T-helper 2 cell (primary cell): ENCODE data around the gene ZBTB48.
"Not testable (repeated sequence)": the region's sequence is repeated elsewhere in the genome, so short reads cannot be mapped to it uniquely, and the experiment has no call there.

ENCODE experiments used
- DNase-seq, 5 experiments: peaks; one replicate each; pipeline versions ENCODE4 v3.0.0 to v3.0.0-alpha.2; 2012 to 2022

Gene ZBTB48

DNA sequence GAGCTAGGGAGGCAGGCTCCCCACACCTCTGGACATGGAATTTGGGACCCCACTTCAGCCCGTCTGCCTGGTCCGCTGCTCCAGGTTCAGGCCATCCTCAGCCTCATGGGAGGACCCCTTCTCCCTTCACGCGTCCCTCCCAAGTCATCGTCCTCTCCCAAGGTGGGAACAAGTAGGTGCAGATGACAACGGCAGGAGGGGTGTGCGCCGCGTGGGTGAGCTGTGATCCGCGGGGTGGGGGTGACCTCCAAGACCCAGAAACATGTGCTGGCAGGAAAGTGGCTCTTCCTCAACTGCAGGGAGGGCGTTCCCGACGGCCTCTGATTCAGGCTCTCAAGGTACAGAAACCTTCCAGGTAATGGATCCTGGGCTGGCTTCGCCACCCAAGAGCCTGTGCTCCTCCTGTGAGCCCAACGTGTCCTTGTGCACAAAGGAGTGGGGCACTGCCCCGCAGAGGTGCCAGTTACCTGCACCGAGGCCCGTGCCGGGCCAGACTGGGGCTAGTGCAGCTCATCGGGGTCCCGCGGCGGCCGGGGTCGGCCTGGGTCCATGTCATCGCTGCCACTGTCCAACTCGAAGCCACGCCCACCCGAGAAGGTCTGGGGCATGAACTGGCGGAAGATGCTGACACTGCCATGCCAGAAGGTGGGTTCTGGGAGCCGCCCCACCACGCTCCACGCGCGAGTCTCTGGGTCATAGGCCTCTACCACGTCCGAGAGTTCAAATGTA is 13.2 kb downstream of the ZBTB48 start:
- DNase-seq = no peak

DNA sequence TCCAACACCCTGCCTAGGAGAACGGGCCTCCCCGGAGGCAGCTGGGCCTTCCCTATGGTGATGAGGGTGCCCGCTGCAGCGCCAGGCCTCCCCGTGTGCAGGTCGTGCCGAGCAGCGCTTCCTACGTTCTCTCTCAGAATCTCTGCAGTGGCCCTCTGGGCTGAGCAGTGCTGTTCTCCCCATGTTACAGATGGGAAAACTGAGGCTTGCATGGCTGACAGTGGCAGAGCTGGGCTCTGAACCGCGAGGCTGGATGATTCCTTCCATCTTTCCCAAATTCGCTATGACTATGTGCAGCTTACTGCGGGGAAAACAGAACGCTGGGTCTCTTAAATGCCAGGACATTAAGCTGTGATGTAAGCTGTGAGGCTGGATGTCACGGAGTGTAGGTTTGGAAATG is 14.0 kb downstream of the ZBTB48 start:
- DNase-seq = no peak

DNA sequence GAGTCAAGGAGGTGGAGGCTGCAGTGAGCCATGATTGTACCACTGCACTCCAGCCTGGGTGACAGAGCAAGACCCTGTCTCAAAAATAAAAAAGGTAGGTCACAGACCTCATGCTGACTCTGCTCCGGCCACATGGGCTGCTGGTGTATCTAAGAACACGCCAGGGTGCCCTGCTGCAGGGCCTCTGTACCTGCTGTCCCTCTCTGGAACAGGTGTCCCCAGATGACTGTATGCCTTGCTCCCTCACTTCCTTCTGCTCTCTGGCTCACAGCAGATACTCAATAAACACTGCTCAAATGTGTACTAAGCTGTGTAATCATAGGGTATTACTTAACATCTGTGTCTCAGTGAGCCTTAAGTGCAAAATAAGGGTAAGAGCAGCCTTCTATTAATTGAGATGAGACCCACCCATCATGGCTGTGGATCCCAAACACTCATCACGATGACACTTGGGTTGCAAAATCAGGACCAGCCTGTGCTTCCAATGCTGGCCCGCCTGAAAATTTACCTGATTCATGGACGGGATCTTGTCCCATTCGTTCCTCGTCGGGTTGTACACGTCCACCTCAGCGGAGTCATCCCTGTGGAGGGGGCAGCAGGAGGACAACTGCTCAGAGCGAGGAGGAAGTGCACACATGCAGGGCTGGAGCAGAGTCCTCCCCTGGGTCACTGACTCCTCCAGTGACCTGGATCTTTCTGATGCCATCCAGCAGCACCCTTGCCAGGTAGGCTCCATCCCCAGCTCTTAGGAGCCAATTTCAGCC is 15.4 kb downstream of the ZBTB48 start:
- no peak for DNase-seq

DNA sequence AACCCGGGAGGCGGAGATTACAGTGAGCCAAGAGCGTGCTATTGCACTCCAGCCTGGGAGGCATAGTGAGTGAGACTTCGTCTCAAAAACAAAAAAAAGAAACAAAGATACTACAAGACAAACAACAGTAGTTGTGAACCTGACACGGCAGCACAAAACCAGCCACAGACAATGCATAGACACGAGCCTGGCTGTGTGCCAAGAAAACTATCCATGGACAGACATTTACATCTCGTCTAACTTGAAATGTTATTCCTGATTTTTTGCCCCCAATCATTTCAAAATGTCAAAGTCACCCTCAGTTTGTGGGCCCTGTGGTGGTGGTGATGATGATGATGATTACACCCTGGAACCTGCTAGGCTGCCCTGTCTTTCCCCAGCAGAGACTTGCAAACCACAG is 16.6 kb downstream of the ZBTB48 start:
- no peak for DNase-seq

DNA sequence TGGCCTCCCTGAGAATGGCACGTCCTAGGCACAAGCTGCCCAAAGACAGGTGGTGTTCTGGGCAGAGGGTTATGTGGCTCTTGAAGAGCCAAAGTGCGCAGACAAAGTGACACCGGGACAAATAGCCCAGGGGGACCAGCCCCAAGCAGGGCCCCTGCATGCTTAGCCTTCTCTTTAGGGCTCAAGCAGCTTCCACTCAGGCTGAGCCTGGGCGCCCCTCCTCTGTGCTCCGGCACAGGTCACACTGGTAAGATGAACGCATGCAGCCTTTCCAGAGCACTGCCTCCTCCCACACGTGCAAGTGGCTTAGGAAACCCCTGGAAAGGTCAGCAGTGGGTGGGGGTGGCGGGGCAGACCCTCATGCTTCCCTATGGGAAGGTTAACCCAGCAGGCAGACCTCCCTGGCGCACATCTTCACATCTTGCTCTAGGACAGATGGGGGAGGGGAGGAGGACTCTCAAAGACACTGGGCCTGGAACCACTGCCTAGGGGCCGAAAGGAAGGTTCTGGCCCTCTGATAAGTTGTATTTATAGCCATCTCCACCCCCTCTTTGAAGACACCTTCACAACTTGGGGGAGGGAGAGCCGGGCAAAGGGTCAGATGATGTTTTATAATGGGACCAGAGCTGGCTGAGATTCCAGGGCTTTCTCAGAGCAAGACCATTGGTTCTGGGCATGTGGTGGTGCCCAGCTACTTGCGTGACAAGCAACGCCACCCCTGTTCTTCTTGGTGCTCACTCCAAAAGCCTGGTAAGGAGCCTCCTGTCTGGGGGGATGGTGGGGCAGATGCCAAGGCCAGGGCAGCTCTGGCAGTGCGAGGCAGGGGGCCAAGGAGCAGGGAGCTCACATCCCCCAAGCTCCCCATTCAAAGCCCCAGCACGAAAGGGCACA is 17.3 kb downstream of the ZBTB48 start:
- no peak for DNase-seq

DNA sequence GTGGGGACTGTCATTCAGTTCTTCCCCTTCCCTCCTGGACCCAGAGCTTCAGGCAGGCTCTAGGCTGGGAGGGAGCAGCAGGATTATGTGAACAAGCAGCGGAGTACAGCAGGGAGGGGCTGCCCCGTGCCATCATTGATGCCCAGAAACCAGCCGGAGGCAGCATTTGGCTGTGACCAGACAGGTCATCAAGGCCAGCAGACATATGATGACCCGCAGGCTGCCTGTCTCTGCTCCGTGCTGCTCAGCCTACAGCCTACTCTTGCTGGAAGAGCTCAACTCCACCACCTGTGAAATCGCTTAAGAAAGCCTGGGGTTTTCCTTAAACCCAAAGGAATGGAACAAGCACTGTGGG is 18.0 kb downstream of the ZBTB48 start:
- DNase-seq = no peak

DNA sequence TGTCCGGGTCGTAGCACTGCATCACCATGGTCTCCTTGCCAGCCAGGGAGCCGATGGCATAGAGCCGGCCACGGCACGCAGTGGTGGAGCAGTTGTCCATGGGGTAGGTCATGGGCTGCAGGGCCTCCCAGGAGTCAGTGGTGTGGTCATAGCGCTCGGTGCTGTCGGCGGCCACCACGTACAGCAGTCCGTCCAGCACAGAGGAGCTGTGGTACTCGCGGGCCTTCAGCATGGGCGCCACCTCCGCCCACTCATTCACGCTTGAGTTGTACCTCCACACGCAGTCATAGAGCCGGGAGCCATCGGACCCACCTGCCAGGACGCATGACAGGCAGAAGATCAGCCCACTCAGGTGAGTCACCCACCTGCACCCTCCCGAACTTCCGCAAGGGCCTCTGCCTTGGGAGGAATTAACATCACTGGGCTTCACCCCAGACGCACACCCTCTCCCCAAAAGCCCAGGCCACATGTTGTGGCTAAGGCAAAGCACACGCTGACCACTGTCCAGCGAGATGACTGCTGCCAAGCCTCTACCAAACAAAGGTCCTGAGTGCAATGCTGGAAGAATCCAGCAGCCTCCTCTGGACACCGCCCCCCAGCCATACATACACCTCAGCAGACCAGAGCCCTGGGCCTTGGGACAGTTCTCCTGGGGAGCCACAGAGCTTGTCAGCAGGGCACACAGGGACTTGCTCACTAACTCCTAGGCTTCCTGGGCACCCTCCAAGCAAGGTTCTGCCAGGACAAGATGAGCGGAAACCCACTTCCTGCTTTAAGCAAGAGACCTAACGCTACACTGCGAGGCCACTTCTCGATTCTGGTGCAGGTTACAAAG is 19.6 kb downstream of the ZBTB48 start:
- DNase-seq = peak in 4 of 5 experiments; percentile 28 to 85 (median 42)

DNA sequence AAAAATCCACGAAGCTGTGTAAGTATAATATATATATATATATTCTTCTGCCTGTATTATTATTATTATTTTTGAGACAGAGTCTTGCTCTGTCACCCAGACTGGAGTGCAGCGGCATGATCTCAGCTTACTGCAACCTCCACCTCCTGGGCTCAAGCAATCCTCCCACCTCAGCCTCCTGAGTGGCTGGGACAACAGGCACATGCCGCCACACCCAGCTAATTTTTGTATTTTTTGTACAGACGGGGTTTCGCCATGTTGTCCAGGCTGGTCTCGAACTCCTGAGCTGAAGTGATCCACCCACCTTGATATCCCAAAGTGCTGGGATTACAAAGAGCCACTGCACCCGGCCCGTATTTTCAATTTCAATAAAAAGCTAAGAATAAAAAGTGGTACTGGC is 20.2 kb downstream of the ZBTB48 start:
- DNase-seq = not testable (repeated sequence)

DNA sequence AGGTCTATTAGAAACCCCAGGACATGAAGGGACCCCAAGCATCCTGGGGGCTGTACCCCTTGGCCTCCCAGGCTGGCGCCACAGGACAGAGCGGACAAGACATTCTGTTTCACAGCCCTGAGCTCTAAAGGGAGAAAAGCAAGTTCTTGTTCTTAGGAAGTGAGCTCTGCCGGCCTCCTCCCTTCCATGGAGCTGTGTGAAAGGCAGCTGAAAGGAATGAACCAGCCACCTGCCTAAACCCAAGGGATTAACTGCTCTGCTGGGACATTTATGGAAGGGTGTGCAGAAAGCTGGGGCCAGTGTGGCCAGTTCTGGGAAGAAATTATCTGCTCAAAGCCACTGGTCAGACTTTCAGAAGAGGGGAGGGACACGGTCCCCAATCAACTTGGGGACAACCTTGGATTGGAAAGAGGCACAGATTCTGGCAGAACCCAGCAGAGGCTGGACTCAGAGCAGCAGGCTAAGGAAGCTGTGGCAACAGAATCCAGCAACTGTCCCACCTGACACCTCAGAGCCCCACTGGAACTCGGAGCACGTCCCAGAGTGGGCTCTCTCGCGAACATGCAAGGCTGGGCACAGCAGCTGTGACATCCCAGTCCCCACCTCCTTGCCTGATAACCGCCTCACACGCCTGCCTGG is 20.7 kb downstream of the ZBTB48 start:
- DNase-seq = no peak

DNA sequence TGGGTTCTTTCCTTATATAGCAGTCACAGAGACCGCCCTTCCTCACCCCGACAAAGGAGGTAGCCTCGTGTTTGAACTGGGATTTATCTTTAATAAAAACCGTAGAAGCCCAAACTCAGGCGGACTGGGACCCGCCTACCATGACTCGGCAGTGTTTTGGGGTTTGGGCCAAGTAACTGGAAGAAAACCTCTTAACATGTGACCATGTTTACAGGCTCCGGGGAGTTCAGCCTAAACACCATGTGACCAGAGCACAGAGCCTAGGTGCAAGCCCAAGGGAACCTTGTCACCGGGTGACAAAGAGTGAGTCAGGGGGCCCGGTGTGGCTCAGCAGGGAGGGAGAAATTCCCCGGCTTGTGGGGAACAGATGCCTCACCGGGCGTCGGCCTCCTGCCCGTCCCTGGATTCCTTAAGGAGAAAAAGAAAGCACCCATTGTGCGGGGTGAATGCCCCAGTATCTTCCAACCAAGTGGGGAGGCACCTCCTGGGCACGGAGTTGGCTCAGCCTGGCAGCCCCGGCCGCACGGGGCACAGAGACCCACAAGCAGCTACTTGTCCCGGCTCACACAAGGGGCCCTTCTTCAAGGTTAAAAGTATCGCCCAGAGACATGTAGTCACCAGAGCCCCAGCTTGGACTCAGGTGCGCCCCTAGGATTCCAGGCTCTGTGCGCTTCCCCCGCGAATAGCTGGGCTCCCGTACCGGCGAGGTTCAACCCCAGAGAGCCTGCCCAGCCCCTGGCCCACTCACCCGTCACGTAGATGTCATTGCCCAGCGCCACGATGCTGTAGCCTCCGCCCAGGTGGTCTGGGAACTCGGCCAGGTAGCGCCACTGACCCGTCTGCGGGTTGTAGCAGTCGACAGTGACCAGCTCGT is 21.5 kb downstream of the ZBTB48 start:
- DNase-seq = peak in 4 of 5 experiments; percentile 57 to 89 (median 70)

DNA sequence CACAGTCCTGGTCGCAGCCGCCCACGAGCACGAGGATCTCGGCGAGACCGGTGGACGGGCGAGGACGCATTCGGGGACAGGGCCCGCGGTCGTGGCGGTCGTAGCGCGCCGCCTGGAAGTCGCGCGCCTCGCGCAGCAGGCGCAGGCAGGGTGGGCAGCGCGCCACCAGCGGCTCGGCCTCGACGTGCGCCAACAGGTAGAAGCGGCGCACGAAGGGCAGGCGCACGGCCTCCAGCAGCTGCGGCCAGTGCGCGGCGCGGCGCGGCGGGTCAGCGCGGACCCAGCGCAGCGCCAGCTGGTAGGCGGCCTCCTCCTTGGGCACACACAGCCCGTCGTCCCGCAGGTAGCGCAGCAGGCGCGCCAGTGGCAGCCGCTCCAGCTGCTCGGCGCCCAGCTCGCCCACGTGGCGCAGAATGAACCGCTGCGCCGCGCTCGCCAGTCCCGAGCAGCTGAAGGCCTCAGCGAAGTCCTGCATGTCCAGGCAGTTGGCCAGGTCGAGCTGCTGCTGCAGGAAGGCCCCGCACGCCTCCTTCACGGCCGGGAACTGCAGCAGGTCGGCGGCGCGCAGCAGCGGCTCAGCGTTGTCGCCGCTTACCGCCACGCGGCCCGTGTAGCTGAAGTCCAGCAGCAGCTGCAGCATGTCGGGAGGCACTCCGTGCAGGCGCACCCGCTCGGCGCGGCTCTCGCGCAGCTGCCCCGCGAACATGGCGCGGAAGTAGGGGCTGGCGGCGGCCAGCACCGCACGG is 22.3 kb downstream of the ZBTB48 start:
- peak in 2 of 5 experiments; percentile 21 to 63 for DNase-seq

DNA sequence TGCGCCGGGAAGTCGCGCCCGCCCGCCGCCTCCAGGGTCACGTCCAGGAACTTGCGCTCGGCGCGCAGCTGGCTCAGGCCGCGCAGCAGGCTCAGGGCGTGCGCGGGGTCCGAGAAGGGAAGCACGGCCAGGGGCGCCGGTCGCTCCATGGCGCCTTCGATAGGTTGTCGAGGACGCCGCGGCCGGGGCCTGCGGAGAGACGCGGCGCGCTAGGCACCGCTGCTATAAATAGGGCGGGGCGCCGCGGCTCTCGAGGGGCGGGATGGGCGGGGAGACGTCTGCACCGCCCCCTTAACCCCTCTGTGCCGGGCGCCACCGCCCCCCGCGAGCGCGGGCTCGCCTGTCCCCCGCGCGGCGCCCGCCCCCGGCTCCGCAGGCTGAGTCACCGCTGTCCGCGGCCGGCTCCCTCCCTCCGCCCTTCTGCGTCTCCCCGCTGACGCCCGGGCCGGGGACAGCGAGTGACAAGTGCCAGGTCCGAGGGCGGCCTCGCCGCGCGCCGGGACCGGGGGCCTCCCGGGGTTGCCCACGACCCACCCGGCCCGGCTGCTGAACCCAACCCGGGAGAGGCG is 23.0 kb downstream of the ZBTB48 start, which contains the start of gene KLHL21:
KLHL21 (minus strand) TSS at position 201 of the 569 bp plus-strand sequence; CDS start at position 149, 52 bp downstream.
- DNase-seq = peak; percentile 64 to 90 (median 77)

DNA sequence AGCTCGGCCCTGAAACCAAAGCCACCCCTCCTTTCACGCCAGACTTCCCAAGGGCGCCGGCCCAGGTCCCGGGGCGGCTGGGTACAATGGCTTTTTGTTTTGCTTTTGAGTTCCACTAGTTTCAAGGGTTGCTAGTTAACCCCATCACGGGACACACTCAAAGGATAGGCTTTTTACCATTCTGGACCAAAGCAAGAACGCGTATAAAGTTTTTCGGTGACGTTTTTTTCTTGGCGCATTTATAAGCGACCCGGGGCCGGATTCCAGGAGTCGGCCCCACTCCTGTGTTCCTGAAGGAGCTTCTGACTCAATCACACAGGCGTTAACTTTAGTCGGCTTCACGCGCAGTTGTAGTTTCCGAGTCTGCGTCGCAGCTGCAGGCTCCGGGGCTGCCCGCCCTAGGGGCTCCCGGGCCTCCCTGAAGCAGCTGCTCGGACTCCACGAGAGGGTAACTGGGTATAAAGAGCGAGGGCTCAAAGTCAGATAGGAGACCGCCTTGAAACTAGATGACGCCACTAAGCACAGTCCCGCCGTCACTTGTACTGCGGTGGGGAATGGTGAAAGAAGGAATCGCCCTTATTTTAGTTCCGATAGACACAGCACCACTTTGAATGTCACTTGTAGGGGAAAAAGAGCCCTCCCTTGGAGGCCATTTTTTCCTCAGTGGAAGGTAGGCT is 23.6 kb downstream of the ZBTB48 start:
- peak in 3 of 5 experiments; percentile 47 to 76 (median 67) for DNase-seq

DNA sequence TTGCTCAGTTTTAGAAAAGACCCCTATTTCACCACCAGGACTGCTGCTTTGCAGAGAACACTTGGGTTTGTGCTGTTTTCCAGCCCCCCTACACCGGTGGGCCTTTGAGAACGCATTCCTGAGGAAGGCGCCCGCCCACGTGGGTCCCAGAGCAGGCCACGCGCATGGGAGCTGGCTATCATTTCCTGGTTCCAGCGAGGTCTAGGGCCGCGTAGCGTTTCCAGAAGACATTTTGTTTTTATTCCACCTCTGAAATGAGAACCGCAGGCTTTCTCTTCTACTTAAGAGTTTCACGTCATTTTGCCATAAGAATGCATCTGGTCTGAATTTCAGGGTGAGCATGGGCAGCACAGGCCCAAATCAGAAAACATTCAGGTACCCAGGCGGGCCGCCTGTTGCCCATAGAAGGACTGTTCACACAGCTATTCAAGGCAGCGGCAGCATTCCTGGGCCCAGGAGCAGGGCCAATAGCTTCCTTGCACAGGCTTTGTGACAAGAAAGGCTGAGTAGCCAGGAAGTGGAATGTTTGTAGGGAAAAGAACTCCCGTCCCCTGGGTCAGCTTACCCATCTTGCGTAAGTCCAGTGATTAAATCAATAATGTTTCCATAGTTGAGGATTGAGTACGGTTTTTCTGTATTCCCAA is 24.2 kb downstream of the ZBTB48 start:
- peak in 1 of 5 experiments; percentile 51 for DNase-seq

DNA sequence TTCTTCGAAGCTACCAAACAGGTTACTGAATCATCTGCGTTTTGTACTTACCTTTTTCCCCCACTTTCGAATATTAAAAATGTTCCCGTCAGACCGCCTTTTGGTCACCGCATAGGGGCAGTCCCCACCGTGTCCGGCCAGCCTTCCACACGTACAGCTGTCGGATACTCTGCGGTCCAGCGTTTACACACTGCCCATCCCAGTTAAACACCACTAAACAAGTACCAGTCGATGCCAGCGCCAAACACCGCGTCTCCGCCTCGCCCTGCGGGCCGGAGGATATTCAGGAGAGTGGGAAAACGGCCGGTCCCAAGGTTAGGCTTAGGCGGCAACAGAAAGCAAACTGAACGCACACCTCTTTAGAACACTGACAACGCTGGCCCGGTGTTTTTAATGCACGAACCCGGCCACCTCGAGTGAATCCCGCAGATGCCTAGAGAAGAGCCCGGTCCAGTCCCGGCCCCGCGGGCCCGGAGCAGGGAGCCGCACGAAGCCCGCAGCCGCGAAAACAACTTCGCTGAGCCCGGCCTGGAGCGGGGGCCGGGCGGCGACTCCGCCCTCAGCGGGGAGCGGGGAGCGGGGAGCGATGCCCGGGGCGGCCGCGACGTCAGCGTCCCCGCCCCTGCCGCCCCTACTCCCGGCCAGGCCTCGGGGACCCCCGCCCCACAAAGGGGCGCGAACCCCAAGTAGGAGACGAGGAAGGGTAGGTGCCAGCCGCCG is 33.0 kb downstream of the ZBTB48 start:
- DNase-seq = no peak

DNA sequence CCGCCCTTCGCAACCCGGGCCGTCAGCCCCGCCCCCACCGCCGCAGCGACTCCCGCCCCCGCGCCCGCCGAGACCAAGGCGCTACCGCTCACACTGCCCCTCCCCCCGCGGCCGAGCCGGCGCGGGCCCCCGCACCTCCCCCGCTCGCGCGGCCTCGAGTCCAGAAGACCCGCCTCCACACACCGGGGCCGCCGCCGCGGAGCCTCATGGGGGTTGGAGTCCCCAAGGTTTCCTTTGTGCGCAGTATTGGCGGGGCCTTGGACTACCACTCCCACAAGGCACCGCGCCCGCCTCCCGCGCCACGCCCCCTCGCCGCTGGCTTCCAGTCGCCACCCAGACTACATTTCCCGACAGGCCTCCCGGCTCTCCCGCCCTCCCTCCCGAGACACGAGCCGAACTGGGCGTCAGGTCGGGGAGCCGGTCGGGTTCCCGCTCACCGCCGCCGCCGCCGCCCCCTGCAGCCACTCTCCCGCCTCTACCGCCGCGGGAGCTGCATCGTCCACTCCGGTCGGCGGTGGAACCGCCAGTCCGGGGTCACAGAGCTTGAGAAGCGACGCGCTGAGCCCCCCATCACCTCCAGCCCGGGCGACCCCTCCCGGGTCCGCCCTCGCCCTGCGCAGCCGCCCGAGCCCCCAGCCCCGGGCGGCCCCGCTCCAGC is 33.7 kb downstream of the ZBTB48 start, which contains the start of gene PHF13:
PHF13 (plus strand) TSS at position 371 of the 658 bp plus-strand sequence. CDS start 336 bp downstream, outside the sequence.
- DNase-seq = peak; percentile 98 to 100 (median 99)
